Psoas muscle (tissue), 8 donors: Measurements from ENCODE around the gene ATP5PO. TPM values are rescaled to one million over a fixed set of nuclear protein-coding genes. Genes with fewer than 3 reads are reported as not detected.

Experiments
- ATAC-seq, 4 donors: fragments of 200-7000 bp; cut with Tn5 transposase; one replicate each; pipeline ENCODE4 v1.9.1; 2020; ENCODE audit warnings: moderate library complexity in 3 of 4, mild to moderate bottlenecking in 2 of 4
- DNase-seq, 2 donors: peaks; one replicate each; pipeline ENCODE4 v3.0.0-alpha.2; 2020
- H3K27ac ChIP-seq: fragments of 200-600 bp; one replicate; pipeline ENCODE4 v1.8.0; 2022
- H3K27me3 ChIP-seq, 3 donors: fragments of 200-600 bp in 1 of 3; one replicate each; pipeline versions ENCODE4 v1.6.1 to v1.8.0; 2013 to 2022; ENCODE audit warnings: low read length in 2 of 3, mild to moderate bottlenecking in 2 of 3, moderate library complexity in 1 of 3; ENCODE audit not compliant: insufficient read depth in 3 of 3
- H3K36me3 ChIP-seq, 2 donors: fragments of 200-600 bp in 1 of 2; one replicate each; pipeline versions ENCODE4 v1.6.1 to v1.8.0; 2013 to 2022; ENCODE audit warnings: low read depth in 1 of 2, mild to moderate bottlenecking in 1 of 2, moderate library complexity in 1 of 2; ENCODE audit not compliant: insufficient read depth in 1 of 2
- H3K4me1 ChIP-seq: fragments of 200-600 bp; one replicate; pipeline ENCODE4 v1.8.0; 2022
- H3K4me3 ChIP-seq: fragments of 200-600 bp; one replicate; pipeline ENCODE4 v1.8.0; 2022; ENCODE audit warnings: mild to moderate bottlenecking
- H3K9me3 ChIP-seq: fragments of 200-600 bp; one replicate; pipeline ENCODE4 v1.8.0; 2022
- WGBS, 3 donors: extraction: QIAGEN DNeasy Blood & Tissue Kit; methylation state at CpG; one replicate each; pipeline versions ENCODE4 v1.1.6 to v1.1.7; 2013; 5-methylcytosine and 5-hydroxymethylcytosine counted together
- intact Hi-C, 2 donors: fragments of 100-400 bp; cut with DNase I; formaldehyde crosslinking; loops; one replicate each; pipeline versions ENCODE4 v1.11.0 to v1.14.2; 2022
- polyA plus RNA-seq, 3 donors: library from polyadenylated mRNA; stranded (reverse); fragments of 200-250 nt; gene quantifications; one replicate each; pipeline ENCODE4 v1.2.3, GENCODE V29; 2013
- total RNA-seq, 4 donors: library from RNA; stranded (reverse); fragmentation: NEBNext Ultra II Directional in 2 of 4; extraction: Animal tissue kit (Norgen Biotek cat#: 25700) in 2 of 4; gene quantifications; one replicate each; pipeline versions ENCODE4 v1.2.1 to v1.2.4, GENCODE V29; 2021 to 2023
- TF ChIP-seq, protein P1 (sequence below): fragments of 200-600 bp; IDR thresholded peaks from one replicate; pipeline ENCODE4 v1.8.0; 2022; ENCODE audit warnings: antibody characterized with exemption
- donor health status: healthy with polysubstance abuse.
- donor health status: DM: no; HTN: no; CAD: no; lungs with moderate emphysema.
- donor health status: Bipolar disorder and iron deficiency.
- donor health status: healthy.
- donor health status: DM: yes; HTN: yes; CAD: no.
- donor health status: DM: no; HTN: no; CAD: no.
- donor health status: DM: no; HTN: no; CAD: no.
- donor health status: DM: yes; HTN: yes; CAD: no.

The ATP5PO gene
- total and polyA plus RNA-seq, 7 donors = 294 to 680 (median 473) TPM

DNA sequence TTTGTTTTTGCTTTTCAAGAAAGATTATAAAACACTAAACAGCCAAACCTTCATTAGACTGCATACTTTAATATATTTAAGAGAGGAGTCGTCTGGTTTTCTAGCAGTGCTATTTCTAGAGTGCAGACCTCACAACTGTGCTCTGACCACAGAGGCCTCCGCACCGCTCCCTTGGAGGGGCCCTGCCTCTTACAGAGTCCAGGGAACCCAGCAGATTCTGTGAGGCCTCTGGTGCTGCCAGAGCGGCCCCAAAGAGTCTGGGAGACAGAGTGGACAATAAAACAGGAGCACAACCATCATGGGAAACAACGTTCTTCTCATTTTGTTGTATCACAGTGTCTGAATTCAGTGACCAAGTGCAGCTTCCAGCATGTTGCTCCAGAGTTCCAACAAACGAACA lies 5.8 kb downstream of the ATP5PO start:
- 74 to 87% (median 80%) methylated on average over 6 of the region's 6 CpGs for WGBS, 3 donors
- no peaks in the 10 kb centered on the region for H3K9me3 ChIP-seq
- DNase-seq (no peak), ATAC-seq (no peak)
- intact Hi-C loops = loop anchor here in 1 of 2 donors (10.0 kb wide), 2 partner anchors 265 to 705 kb away; partner anchors contain the start of genes CRYZL1, ITSN1 and RCAN1
- peaks cover 32 to 88% of the 10 kb centered on the region in 2 donors for H3K36me3 ChIP-seq
- peaks cover 13% of the 10 kb centered on the region for H3K4me1 ChIP-seq
- H3K4me3 ChIP-seq = no peak overlapping the region
- H3K27ac ChIP-seq = no peak overlapping the region
- TF ChIP-seq, protein P1, sequence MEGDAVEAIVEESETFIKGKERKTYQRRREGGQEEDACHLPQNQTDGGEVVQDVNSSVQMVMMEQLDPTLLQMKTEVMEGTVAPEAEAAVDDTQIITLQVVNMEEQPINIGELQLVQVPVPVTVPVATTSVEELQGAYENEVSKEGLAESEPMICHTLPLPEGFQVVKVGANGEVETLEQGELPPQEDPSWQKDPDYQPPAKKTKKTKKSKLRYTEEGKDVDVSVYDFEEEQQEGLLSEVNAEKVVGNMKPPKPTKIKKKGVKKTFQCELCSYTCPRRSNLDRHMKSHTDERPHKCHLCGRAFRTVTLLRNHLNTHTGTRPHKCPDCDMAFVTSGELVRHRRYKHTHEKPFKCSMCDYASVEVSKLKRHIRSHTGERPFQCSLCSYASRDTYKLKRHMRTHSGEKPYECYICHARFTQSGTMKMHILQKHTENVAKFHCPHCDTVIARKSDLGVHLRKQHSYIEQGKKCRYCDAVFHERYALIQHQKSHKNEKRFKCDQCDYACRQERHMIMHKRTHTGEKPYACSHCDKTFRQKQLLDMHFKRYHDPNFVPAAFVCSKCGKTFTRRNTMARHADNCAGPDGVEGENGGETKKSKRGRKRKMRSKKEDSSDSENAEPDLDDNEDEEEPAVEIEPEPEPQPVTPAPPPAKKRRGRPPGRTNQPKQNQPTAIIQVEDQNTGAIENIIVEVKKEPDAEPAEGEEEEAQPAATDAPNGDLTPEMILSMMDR = no peak
- H3K27me3 ChIP-seq = no peaks in the 10 kb centered on the region

DNA sequence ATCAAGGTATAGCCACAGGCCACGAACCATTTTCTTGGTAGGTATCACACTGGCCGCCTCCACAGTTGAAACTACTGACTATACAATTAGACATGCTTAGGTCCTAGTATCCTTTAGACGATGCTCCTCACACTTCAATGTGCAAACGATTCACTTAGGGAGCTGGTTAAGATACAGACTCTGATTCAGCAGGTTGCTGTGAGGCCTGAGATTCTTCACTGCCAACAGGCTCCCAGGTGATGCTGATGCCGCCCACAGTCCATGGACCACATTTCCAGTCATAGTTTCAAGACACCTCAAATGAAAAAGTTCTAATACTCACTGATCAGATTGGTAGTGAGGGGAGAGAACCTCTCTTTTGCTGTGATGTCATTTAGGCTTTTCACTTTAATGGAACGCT lies 6.8 kb downstream of the ATP5PO start:
- Histone ChIP-seq H3K27me3 (no peaks in the 10 kb centered on the region), H3K4me3 (no peak overlapping the region), H3K36me3 (peaks cover 32 to 98% of the 10 kb centered on the region in 2 donors), H3K9me3 (no peaks in the 10 kb centered on the region), H3K27ac (no peak overlapping the region), H3K4me1 (peaks cover 3% of the 10 kb centered on the region)
- no peak for DNase-seq
- intact Hi-C loops = loop anchor here in 1 of 2 donors (10.0 kb wide), 1 partner anchor 264 kb away; the partner anchor contains the start of genes CRYZL1 and ITSN1
- 77 to 90% (median 85%) methylated on average over 6 of the region's 6 CpGs for WGBS, 3 donors
- no peak for ATAC-seq
- TF ChIP-seq, protein P1 = no peak

DNA sequence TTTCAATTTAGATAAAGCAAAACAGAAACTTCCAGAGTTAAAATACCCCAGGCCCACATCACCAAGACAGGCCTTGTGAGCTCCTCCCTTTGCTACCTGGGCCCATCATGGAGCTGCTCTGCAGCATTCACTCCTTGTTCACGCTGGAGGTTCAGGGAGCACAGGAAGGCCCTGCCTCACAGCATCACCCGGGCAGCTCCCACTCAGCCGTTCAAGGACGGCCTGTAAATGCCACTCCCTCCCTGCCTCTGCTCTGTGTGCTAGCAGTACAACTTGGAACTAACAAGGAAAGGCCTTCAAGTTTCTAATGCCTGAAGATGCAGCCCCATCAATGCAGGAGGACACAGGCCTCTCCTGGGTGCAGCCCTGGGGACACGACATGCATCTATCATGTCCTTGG lies 11.6 kb downstream of the ATP5PO start:
- peaks cover 24 to 97% of the 10 kb centered on the region in 2 donors for H3K36me3 ChIP-seq
- H3K4me3 ChIP-seq = no peak overlapping the region
- no peaks in the 10 kb centered on the region for H3K9me3 ChIP-seq
- 79 to 87% (median 84%) methylated on average over 5 of the region's 5 CpGs for WGBS, 3 donors
- peaks cover 6% of the 10 kb centered on the region for H3K4me1 ChIP-seq
- intact Hi-C loops = loop anchor here (5.0 to 10.0 kb wide), 2 partner anchors 259 to 262 kb away; partner anchors contain the start of genes CRYZL1 (in 2 of the 2) and ITSN1 (in 2 of the 2)
- DNase-seq = no peak
- no peak overlapping the region for H3K27ac ChIP-seq
- no peaks in the 10 kb centered on the region for H3K27me3 ChIP-seq
- no peak for ATAC-seq
- TF ChIP-seq, protein P1 = no peak

DNA sequence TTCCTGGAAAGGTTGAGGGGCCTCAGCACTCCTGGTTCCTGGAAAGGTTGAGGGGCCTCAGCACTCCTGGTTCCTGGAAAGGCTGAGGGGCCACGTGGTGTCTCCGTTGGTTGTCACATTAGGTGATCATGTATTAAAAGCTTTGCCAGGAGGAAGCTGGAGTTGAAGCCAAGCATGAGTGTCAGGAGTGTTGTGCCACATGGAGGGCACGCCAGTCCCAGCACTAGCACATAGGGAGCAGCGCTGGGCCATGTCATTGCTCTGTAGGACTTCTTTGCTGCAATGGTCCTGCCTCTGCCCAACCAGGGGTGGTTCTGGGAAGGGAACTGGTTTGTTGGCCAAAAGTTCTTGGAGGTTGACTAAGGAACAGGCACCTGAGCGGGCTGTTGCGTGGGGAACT lies 13.3 kb downstream of the ATP5PO start:
- TF ChIP-seq, protein P1 = no peak
- H3K27me3 ChIP-seq = no peaks in the 10 kb centered on the region
- peaks cover 15 to 85% of the 10 kb centered on the region in 2 donors for H3K36me3 ChIP-seq
- H3K9me3 ChIP-seq = no peaks in the 10 kb centered on the region
- peak overlapping the region; percentile 57 for H3K27ac ChIP-seq
- intact Hi-C loops = loop anchor here (5.0 to 10.0 kb wide), 2 partner anchors 258 to 260 kb away; partner anchors contain the start of genes CRYZL1 (in 2 of the 2) and ITSN1 (in 2 of the 2)
- DNase-seq = peak; percentile 40 to 58
- peak; percentile 77 to 87 (median 81) for ATAC-seq
- H3K4me3 ChIP-seq = no peak overlapping the region
- H3K4me1 ChIP-seq = peaks cover 6% of the 10 kb centered on the region
- 44 to 63% (median 47%) methylated on average over 6 of the region's 6 CpGs for WGBS, 3 donors
